ENCODE measurements around the gene PRPF38B.

Gene PRPF38B

GRCh38 chr1:108691942-108692723 is at the start of gene PRPF38B:
PRPF38B (plus strand) TSS chr1:108692310; CDS start chr1:108692592, 282 bp downstream.
- Histone ChIP-seq H3K4me1 (ENCODE audit: control insufficient read depth, insufficient read depth, low read length) (no peaks in the 10 kb centered on the region), H3K9ac (ENCODE audit: low read depth, low read length) (peak within 1 kb of the TSS; percentile 97), H3K4me3 (ENCODE audit: low read depth, low read length) (peak within 1 kb of the TSS; percentile 98), H3K27me3 (ENCODE audit: control insufficient read depth, insufficient read depth, low read length) (no peaks in the 10 kb centered on the region), H3K36me3 (ENCODE audit: control insufficient read depth, insufficient read depth, low read length) (peaks cover 7% of the 10 kb centered on the region), H3K9me3 (ENCODE audit: control insufficient read depth, insufficient read depth, low read length) (no peaks in the 10 kb centered on the region)

GRCh38 chr1:108643492-108644335 is 48.4 kb upstream of the PRPF38B start:
- Histone ChIP-seq H3K27me3 (ENCODE audit: control insufficient read depth, insufficient read depth, low read length) (no peaks in the 10 kb centered on the region), H3K36me3 (ENCODE audit: control insufficient read depth, insufficient read depth, low read length) (no peaks in the 10 kb centered on the region), H3K4me1 (ENCODE audit: control insufficient read depth, insufficient read depth, low read length) (no peaks in the 10 kb centered on the region), H3K9me3 (ENCODE audit: control insufficient read depth, insufficient read depth, low read length) (no peaks in the 10 kb centered on the region), H3K4me3 (ENCODE audit: low read depth, low read length) (no peak overlapping the region), H3K9ac (ENCODE audit: low read depth, low read length) (no peak overlapping the region)

GRCh38 chr1:108644984-108645383 is 47.1 kb upstream of the PRPF38B start:
- no peaks in the 10 kb centered on the region for H3K27me3 ChIP-seq (ENCODE audit: control insufficient read depth, insufficient read depth, low read length)
- no peak overlapping the region for H3K4me3 ChIP-seq (ENCODE audit: low read depth, low read length)
- H3K9me3 ChIP-seq (ENCODE audit: control insufficient read depth, insufficient read depth, low read length): no peaks in the 10 kb centered on the region
- no peak overlapping the region for H3K9ac ChIP-seq (ENCODE audit: low read depth, low read length)
- no peaks in the 10 kb centered on the region for H3K36me3 ChIP-seq (ENCODE audit: control insufficient read depth, insufficient read depth, low read length)
- H3K4me1 ChIP-seq (ENCODE audit: control insufficient read depth, insufficient read depth, low read length): no peaks in the 10 kb centered on the region

GRCh38 chr1:108645564-108646184 is 46.4 kb upstream of the PRPF38B start:
- Histone ChIP-seq H3K4me3 (ENCODE audit: low read depth, low read length) (no peak overlapping the region), H3K9me3 (ENCODE audit: control insufficient read depth, insufficient read depth, low read length) (no peaks in the 10 kb centered on the region), H3K36me3 (ENCODE audit: control insufficient read depth, insufficient read depth, low read length) (no peaks in the 10 kb centered on the region), H3K27me3 (ENCODE audit: control insufficient read depth, insufficient read depth, low read length) (no peaks in the 10 kb centered on the region), H3K9ac (ENCODE audit: low read depth, low read length) (no peak overlapping the region), H3K4me1 (ENCODE audit: control insufficient read depth, insufficient read depth, low read length) (no peaks in the 10 kb centered on the region)

GRCh38 chr1:108646265-108646647 is 45.9 kb upstream of the PRPF38B start:
- no peaks in the 10 kb centered on the region for H3K27me3 ChIP-seq (ENCODE audit: control insufficient read depth, insufficient read depth, low read length)
- no peaks in the 10 kb centered on the region for H3K36me3 ChIP-seq (ENCODE audit: control insufficient read depth, insufficient read depth, low read length)
- no peaks in the 10 kb centered on the region for H3K4me1 ChIP-seq (ENCODE audit: control insufficient read depth, insufficient read depth, low read length)
- H3K9me3 ChIP-seq (ENCODE audit: control insufficient read depth, insufficient read depth, low read length): no peaks in the 10 kb centered on the region
- H3K4me3 ChIP-seq (ENCODE audit: low read depth, low read length): no peak overlapping the region
- no peak overlapping the region for H3K9ac ChIP-seq (ENCODE audit: low read depth, low read length)

GRCh38 chr1:108646648-108647269 is 45.4 kb upstream of the PRPF38B start:
- Histone ChIP-seq H3K9ac (ENCODE audit: low read depth, low read length) (no peak overlapping the region), H3K4me3 (ENCODE audit: low read depth, low read length) (no peak overlapping the region), H3K27me3 (ENCODE audit: control insufficient read depth, insufficient read depth, low read length) (no peaks in the 10 kb centered on the region)

GRCh38 chr1:108653431-108654105 is 38.5 kb upstream of the PRPF38B start:
- no peaks in the 10 kb centered on the region for H3K27me3 ChIP-seq (ENCODE audit: control insufficient read depth, insufficient read depth, low read length)
- H3K36me3 ChIP-seq (ENCODE audit: control insufficient read depth, insufficient read depth, low read length): no peaks in the 10 kb centered on the region
- no peak overlapping the region for H3K9ac ChIP-seq (ENCODE audit: low read depth, low read length)
- no peaks in the 10 kb centered on the region for H3K4me1 ChIP-seq (ENCODE audit: control insufficient read depth, insufficient read depth, low read length)
- H3K9me3 ChIP-seq (ENCODE audit: control insufficient read depth, insufficient read depth, low read length): no peaks in the 10 kb centered on the region
- no peak overlapping the region for H3K4me3 ChIP-seq (ENCODE audit: low read depth, low read length)

More at GRCh38 chr1:108646648-108647269, 45.4 kb upstream of the PRPF38B start:
- Histone ChIP-seq H3K36me3 (ENCODE audit: control insufficient read depth, insufficient read depth, low read length) (no peaks in the 10 kb centered on the region), H3K9me3 (ENCODE audit: control insufficient read depth, insufficient read depth, low read length) (no peaks in the 10 kb centered on the region), H3K4me1 (ENCODE audit: control insufficient read depth, insufficient read depth, low read length) (no peaks in the 10 kb centered on the region)

- H3K9ac ChIP-seq (ENCODE audit: low read depth, low read length): no peak overlapping the region
- H3K36me3 ChIP-seq (ENCODE audit: control insufficient read depth, insufficient read depth, low read length): no peaks in the 10 kb centered on the region
- no peaks in the 10 kb centered on the region for H3K4me1 ChIP-seq (ENCODE audit: control insufficient read depth, insufficient read depth, low read length)
- H3K9me3 ChIP-seq (ENCODE audit: control insufficient read depth, insufficient read depth, low read length): no peaks in the 10 kb centered on the region
- peaks cover 15% of the 10 kb centered on the region for H3K27me3 ChIP-seq (ENCODE audit: control insufficient read depth, insufficient read depth, low read length)
- H3K4me3 ChIP-seq (ENCODE audit: low read depth, low read length): no peak overlapping the region
Observed at GRCh38 chr1:108657356-108658080, 34.6 kb upstream of the PRPF38B start.

- peak within 1 kb of the TSS; percentile 87 for H3K9ac ChIP-seq (ENCODE audit: low read depth, low read length)
- H3K36me3 ChIP-seq (ENCODE audit: control insufficient read depth, insufficient read depth, low read length): no peaks in the 10 kb centered on the region
- peak within 1 kb of the TSS; percentile 68 for H3K4me3 ChIP-seq (ENCODE audit: low read depth, low read length)
- no peaks in the 10 kb centered on the region for H3K9me3 ChIP-seq (ENCODE audit: control insufficient read depth, insufficient read depth, low read length)
- peaks cover 22% of the 10 kb centered on the region for H3K27me3 ChIP-seq (ENCODE audit: control insufficient read depth, insufficient read depth, low read length)
- H3K4me1 ChIP-seq (ENCODE audit: control insufficient read depth, insufficient read depth, low read length): no peaks in the 10 kb centered on the region
Observed at GRCh38 chr1:108661030-108661609, 31.0 kb upstream of the PRPF38B start, which contains the start of gene HENMT1. HENMT1 (minus strand) TSS chr1:108661093; CDS start chr1:108659884, 1,209 bp downstream.

GRCh38 chr1:108663074-108663473 is 29.0 kb upstream of the PRPF38B start:
- Histone ChIP-seq H3K36me3 (ENCODE audit: control insufficient read depth, insufficient read depth, low read length) (no peaks in the 10 kb centered on the region), H3K4me3 (ENCODE audit: low read depth, low read length) (no peak overlapping the region), H3K9me3 (ENCODE audit: control insufficient read depth, insufficient read depth, low read length) (no peaks in the 10 kb centered on the region), H3K4me1 (ENCODE audit: control insufficient read depth, insufficient read depth, low read length) (no peaks in the 10 kb centered on the region), H3K9ac (ENCODE audit: low read depth, low read length) (no peak overlapping the region), H3K27me3 (ENCODE audit: control insufficient read depth, insufficient read depth, low read length) (peaks cover 22% of the 10 kb centered on the region)

Measured in iPS-15b (cell line).